Tibial nerve (tissue), 4 donors: Measurements from ENCODE around the gene PCDHGA6. TPM values are rescaled to one million over a fixed set of nuclear protein-coding genes. Genes with fewer than 3 reads are reported as not detected.
"Not testable (repeated sequence)": the region's sequence is repeated elsewhere in the genome, so short reads cannot be mapped to it uniquely, and the experiment has no call there.

Experiments
- DNase-seq, 2 donors: peaks; one replicate each; pipeline ENCODE4 v3.0.0-alpha.2; 2019; ENCODE audit warnings: low spot score in 2 of 2
- H3K27ac ChIP-seq, 4 donors: fragments of 200-600 bp; sonication (generic) in 3 of 4; one replicate each; pipeline ENCODE4 v1.5.1; 2017 to 2019; ENCODE audit warnings: mild to moderate bottlenecking in 1 of 4
- H3K27me3 ChIP-seq, 2 donors: fragments of 200-600 bp; sonication (generic) in 1 of 2; one replicate each; pipeline versions ENCODE4 v1.5.1 to v1.6.0; 2017 to 2019
- H3K36me3 ChIP-seq, 3 donors: fragments of 200-600 bp; sonication (generic); one replicate each; pipeline ENCODE4 v1.5.1; 2018 to 2019
- H3K4me1 ChIP-seq, 4 donors: fragments of 200-600 bp; sonication (generic) in 3 of 4; one replicate each; pipeline ENCODE4 v1.5.1; 2017 to 2019
- H3K4me3 ChIP-seq, 4 donors: fragments of 200-600 bp; sonication (generic) in 3 of 4; one replicate each; pipeline ENCODE4 v1.5.1; 2017 to 2019; ENCODE audit warnings: mild to moderate bottlenecking in 1 of 4, moderate library complexity in 1 of 4
- H3K9me3 ChIP-seq, 4 donors: fragments of 200-600 bp; sonication (generic) in 3 of 4; one replicate each; pipeline ENCODE4 v1.5.1; 2017 to 2019
- CTCF ChIP-seq, 5 experiments: fragments of 200-600 bp in 3 of 5; fragments of 450-650 bp in 2 of 5; sonication (generic) in 3 of 5; IDR thresholded peaks; one replicate each; pipeline ENCODE4 v1.5.1; 2016 to 2019; ENCODE audit warnings: antibody characterized with exemption in 5 of 5, mild to moderate bottlenecking in 3 of 5, moderate library complexity in 2 of 5
- EP300 ChIP-seq, 2 donors: sonication (generic); formaldehyde crosslinking; IDR thresholded peaks; one replicate each; pipeline ENCODE4 v1.6.1; 2017; ENCODE audit warnings: antibody characterized with exemption in 2 of 2, mild to moderate bottlenecking in 1 of 2
- POLR2A ChIP-seq, 2 donors: fragments of 450-650 bp; IDR thresholded peaks; one replicate each; pipeline ENCODE4 v1.6.1; 2017; ENCODE audit warnings: antibody characterized with exemption in 2 of 2, mild to moderate bottlenecking in 2 of 2, moderate library complexity in 2 of 2
- WGBS, 2 donors: methylation state at CpG; one replicate each; pipeline ENCODE4 v1.1.5; 2018; 5-methylcytosine and 5-hydroxymethylcytosine counted together
- total RNA-seq, 4 donors: library from RNA; depleted of rRNA; stranded (reverse); fragments of >200 nt; gene quantifications; one replicate each; pipeline ENCODE4 v1.1.0, GENCODE V29; 2016

The PCDHGA6 gene
- total RNA-seq, 4 donors from 2014 or later, result 7.4 to 12.3 (median 10.1) TPM

- peak in 1 of 2 donors; percentile 38 for DNase-seq
- whole genome bisulfite sequencing, 2 donors, result 14 to 20% methylated on average over 29 to 31 of the region's 31 CpGs
- H3K27me3 ChIP-seq, result no peaks in the 10 kb centered on the region
- H3K9me3 ChIP-seq, result peaks cover 5 to 100% (median 44%) of the 10 kb centered on the region in 4 donors
- peaks cover 0 to 30% (median 0%) of the 10 kb centered on the region in 3 donors for H3K36me3 ChIP-seq
- TF ChIP-seq POLR2A (IDR thresholded peaks at IDR 0.05) (no peak), CTCF (IDR thresholded peaks at IDR 0.05) (peak; percentile 10 to 32 (median 15)), EP300 (IDR thresholded peaks at IDR 0.05) (no peak)
- H3K4me3 ChIP-seq, result peak within 1 kb of the TSS in 2 of 4 donors; percentile 34 to 37
- H3K4me1 ChIP-seq, result peaks cover 0 to 9% (median 0%) of the 10 kb centered on the region in 4 donors
- H3K27ac ChIP-seq, result no peak within 1 kb of the TSS
These were observed 39.3 kb downstream of the PCDHGA6 start, which contains the start of gene PCDHGA10 for GRCh38 chr5:141412854-141413539. PCDHGA10 (plus strand) TSS chr5:141412987; CDS start chr5:141413176, 189 bp downstream.

DNA sequence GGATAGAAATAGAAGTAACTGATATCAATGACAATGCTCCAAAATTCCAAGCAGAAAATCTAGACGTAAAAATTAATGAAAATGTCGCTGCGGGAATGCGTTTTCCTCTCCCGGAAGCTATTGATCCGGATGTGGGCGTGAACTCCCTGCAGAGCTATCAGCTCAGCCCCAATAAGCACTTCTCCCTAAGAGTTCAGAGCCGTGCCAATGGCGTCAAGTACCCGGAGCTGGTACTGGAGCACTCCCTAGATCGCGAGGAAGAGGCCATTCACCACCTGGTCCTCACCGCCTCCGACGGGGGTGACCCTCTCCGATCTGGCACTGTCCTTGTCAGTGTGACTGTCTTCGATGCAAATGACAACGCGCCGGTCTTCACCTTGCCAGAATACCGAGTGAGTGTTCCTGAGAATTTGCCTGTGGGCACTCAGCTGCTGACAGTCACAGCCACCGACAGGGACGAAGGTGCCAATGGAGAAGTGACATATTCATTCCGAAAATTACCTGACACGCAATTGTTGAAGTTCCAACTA is 39.9 kb downstream of the PCDHGA6 start:
- TF ChIP-seq EP300 (IDR thresholded peaks at IDR 0.05) (no peak), CTCF (IDR thresholded peaks at IDR 0.05) (no peak), POLR2A (IDR thresholded peaks at IDR 0.05) (no peak)
- Histone ChIP-seq H3K36me3 (peaks cover 0 to 29% (median 0%) of the 10 kb centered on the region in 3 donors), H3K9me3 (peaks cover 5 to 100% (median 43%) of the 10 kb centered on the region in 4 donors), H3K4me3 (peak overlapping the region in 2 of 4 donors; percentile 34 to 37), H3K27ac (no peak overlapping the region), H3K4me1 (peaks cover 0 to 14% (median 0%) of the 10 kb centered on the region in 4 donors), H3K27me3 (no peaks in the 10 kb centered on the region)
- no peak for DNase-seq
- 20 to 25% methylated on average over 25 of the region's 25 CpGs for whole genome bisulfite sequencing, 2 donors

GRCh38 chr5:141414548-141415274 is 41.0 kb downstream of the PCDHGA6 start:
- H3K9me3 ChIP-seq, result peaks cover under 1 to 100% (median 46%) of the 10 kb centered on the region in 4 donors
- H3K27me3 ChIP-seq, DNase-seq, H3K27ac ChIP-seq, H3K4me3 ChIP-seq: not testable (repeated sequence)
- H3K4me1 ChIP-seq, result peaks cover 0 to 20% (median 0%) of the 10 kb centered on the region in 4 donors
- peaks cover 0 to 35% (median 0%) of the 10 kb centered on the region in 3 donors for H3K36me3 ChIP-seq
- WGBS, 2 donors, result 26 to 40% methylated on average over 26 to 31 of the region's 46 CpGs

DNA sequence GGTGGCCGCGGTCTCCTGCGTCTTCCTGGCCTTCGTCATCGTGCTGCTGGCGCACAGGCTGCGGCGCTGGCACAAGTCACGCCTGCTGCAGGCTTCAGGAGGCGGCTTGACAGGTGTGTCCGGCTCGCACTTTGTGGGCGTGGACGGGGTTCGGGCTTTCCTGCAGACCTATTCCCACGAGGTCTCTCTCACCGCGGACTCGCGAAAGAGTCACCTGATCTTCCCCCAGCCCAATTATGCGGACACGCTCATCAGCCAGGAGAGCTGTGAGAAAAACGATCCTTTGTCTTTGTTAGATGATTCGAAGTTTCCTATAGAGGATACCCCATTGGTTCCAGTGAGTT is 41.6 kb downstream of the PCDHGA6 start:
- Histone ChIP-seq H3K4me1 (peaks cover 0 to 20% (median 0%) of the 10 kb centered on the region in 4 donors), H3K36me3 (peaks cover 0 to 33% (median 0%) of the 10 kb centered on the region in 3 donors), H3K9me3 (peaks cover 0 to 100% (median 48%) of the 10 kb centered on the region in 4 donors)
- WGBS, 2 donors, result 25 to 31% methylated on average over 15 to 21 of the region's 24 CpGs
- H3K27me3 ChIP-seq, DNase-seq, H3K27ac ChIP-seq, H3K4me3 ChIP-seq: not testable (repeated sequence)

DNA sequence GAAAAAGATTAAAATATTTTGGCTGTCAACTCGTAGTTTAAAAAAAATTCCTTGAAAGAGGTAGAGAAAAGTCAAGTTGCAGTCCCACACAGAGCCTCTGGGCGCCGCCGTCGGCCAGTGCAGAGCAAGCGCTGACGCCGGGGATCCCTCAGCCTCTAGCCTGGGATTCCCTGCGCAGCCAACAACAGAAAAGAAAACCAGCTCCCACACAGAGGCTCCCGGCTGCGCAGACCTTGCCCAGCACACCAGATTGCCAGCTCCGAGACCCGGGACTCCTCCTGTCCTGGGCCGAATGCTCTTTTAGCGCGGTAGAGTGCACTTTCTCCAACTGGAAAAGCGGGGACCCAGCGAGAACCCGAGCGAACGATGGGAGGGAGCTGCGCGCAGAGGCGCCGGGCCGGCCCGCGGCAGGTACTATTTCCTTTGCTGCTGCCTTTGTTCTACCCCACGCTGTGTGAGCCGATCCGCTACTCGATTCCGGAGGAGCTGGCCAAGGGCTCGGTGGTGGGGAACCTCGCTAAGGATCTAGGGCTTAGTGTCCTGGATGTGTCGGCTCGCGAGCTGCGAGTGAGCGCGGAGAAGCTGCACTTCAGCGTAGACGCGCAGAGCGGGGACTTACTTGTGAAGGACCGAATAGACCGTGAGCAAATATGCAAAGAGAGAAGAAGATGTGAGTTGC is 43.9 kb downstream of the PCDHGA6 start, which contains the start of gene PCDHGB7:
Gene PCDHGB7 (plus strand): TSS at position 184 of the 679 bp plus-strand sequence. CDS start 183 bp downstream, at position 367.
- H3K36me3 ChIP-seq, result peaks cover 0 to 30% (median 0%) of the 10 kb centered on the region in 3 donors
- peaks cover 0 to 100% (median 52%) of the 10 kb centered on the region in 4 donors for H3K9me3 ChIP-seq
- 10 to 16% methylated on average over 35 to 47 of the region's 47 CpGs for WGBS, 2 donors
- peaks cover 0 to 20% (median 0%) of the 10 kb centered on the region in 4 donors for H3K4me1 ChIP-seq
- peak; percentile 37 to 60 for DNase-seq
- H3K27me3 ChIP-seq, result not testable (repeated sequence)
- peak; percentile 43 to 66 (median 50) for TF ChIP-seq CTCF (IDR thresholded peaks at IDR 0.05)
- H3K4me3 ChIP-seq, result peak within 1 kb of the TSS; percentile 15 to 46 (median 24)
- peak within 1 kb of the TSS in 1 of 4 donors; percentile 40 for H3K27ac ChIP-seq
